ENCODE measurements around the gene SUPT20HL1.

DNA sequence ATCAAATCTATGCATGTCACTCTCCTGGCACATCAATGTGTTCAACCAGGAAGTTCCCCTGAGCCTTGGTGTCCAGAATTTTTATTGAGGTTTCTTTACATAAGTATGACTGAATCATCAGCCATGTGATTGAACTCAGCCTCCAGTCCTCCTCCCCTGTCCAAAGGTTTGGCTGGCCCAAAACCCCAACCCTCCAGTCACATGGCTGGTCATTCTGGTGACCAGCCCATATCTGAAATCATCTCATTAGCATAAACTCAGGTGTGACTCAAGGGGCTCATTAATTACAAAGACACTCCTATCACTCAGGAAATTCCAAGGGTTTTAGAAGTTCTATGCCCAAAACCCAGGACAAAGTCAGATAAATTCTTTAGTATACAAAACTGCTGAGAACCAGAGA lies 26.0 kb upstream of the SUPT20HL1 start:
- no peak for TF ChIP-seq CTCF (conservative IDR thresholded peaks at IDR 0.05; ENCODE audit: low read length)
- no peak for TF ChIP-seq EZH2phosphoT487 (IDR thresholded peaks at IDR 0.05; ENCODE audit: borderline replicate concordance, low read depth, low read length)

Data from OCI-LY7 (cell line).